ENCODE results near the gene TFEB.

Gene TFEB

GRCh38 chr6:41704656-41705310 is 30.6 kb downstream of the TFEB start:
- no peak for DNase-seq

DNA sequence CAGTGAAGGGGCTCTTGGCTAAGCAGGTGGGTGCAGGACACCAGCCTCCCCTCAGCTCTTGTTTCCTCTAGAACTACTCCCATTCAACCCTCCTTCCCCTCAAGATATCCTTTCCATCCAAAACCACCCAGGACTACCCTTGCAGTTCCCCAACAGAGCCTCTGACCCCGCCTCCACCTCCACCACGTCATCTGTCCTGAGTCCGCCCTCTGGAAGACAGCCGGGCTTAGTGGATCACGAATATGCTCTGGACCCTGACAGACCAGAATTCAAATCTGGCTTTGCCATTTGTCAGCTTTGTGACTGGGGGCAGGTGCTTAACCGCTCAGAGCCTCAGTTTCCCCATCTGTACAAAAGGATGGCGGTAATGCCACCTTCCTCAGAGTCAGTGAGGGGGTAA is 31.4 kb downstream of the TFEB start:
- no peak for DNase-seq

GRCh38 chr6:41702771-41703494 is 32.5 kb downstream of the TFEB start:
- DNase-seq = no peak

GRCh38 chr6:41702089-41702745 is 33.2 kb downstream of the TFEB start:
- DNase-seq = no peak

- DNase-seq = no peak
Observed at GRCh38 chr6:41700463-41701347, 34.7 kb downstream of the TFEB start.

GRCh38 chr6:41699063-41699462 is 36.3 kb downstream of the TFEB start:
- no peak for DNase-seq

GRCh38 chr6:41697861-41698781 is 37.3 kb downstream of the TFEB start:
- DNase-seq = no peak

DNA sequence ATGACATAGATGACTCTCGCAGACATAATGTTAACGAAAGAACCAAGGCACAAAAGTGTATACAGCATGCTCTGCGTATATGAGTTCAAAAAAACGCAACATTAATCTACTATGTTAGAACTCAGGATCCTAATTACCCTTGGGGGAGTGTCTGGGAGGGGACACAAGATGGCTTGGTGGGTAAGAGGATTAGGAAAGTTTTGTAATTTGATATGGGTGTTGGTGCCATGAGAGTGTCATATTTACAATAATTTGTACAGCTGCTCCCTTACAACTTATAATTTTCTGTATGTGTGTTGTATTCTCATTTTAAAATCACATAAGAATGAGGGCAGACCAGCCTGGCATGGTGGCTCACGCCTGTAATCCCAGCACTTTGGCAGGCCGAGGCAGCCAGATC is 38.6 kb downstream of the TFEB start:
- no peak for DNase-seq

GRCh38 chr6:41695825-41696224 is 39.6 kb downstream of the TFEB start:
- no peak for DNase-seq

GRCh38 chr6:41694815-41695526 is 40.4 kb downstream of the TFEB start:
- no peak for DNase-seq

DNA sequence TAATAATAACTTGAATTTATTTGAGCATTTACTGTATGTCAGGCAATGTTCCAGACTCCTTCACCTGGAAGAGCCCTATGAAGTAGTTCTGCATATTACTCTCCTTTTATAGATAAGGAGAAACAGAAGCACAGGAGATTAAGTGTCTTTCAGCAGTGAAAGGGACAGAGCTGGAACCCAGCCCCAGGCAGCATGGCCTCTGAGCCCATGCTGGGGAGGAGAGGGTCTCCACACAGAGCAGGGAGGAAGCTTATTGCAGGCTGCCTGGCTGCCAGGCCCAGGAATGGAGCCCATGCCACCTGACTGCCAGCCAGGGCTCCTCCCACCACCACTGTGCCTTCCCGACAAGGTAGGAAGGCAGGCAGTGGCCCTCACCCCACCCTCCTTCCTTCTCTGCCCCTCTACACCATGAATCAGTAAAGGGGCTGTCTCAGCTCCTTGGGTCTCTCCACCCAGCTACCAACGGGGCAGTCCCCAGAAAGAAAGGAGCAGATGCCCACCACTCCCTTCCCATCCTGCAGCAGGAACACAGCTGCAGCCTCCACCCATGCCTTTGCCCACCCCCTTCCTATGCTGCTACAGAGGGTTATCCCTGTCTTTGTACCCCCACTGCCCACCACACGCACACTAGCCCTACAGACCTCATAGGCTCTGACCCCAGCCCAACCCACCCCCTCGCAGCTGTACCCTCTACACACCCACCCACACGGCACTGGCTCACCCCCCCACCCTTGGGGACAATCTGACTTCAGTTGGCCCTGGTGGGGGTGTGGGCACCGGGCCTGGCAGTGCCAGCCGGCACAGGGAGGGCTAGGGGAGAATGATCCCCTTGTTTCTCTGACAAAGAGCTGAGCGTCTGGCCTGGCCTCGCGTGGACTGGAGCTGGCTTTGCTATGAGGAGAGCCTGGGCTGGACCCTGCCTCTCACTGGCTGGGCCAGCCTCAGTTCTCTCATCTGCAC is 41.8 kb downstream of the TFEB start:
- no peak for DNase-seq

- DNase-seq = no peak
Observed at GRCh38 chr6:41692730-41693129, 42.7 kb downstream of the TFEB start.

DNA sequence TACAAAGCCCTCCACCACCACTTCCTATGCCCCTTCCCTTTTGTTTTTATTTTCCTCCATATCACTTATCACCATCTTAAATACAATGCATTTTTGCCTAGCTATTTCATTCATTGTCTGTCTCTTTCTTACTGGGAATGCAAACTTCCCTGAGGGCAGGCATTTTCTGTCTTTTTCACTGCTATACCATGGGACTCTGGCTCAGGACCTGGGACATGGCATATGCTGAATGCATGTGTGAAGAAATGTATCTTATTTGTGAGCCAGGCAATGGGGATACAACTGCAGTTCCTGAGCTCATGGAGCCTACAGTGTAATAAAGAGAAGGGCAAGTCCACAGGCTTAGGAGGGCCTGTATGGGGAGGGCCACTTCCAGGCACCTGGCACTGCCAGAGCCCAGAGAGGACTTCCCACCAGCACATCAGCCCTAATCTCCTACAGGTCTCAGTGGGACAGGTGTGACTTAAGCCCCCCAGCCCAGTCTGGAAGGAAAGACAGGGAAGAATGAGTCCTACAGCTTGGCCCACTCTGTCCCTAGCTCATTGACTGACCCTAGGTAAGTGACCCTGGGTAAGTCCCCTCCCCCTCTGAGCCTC is 43.2 kb downstream of the TFEB start:
- no peak for DNase-seq

DNA sequence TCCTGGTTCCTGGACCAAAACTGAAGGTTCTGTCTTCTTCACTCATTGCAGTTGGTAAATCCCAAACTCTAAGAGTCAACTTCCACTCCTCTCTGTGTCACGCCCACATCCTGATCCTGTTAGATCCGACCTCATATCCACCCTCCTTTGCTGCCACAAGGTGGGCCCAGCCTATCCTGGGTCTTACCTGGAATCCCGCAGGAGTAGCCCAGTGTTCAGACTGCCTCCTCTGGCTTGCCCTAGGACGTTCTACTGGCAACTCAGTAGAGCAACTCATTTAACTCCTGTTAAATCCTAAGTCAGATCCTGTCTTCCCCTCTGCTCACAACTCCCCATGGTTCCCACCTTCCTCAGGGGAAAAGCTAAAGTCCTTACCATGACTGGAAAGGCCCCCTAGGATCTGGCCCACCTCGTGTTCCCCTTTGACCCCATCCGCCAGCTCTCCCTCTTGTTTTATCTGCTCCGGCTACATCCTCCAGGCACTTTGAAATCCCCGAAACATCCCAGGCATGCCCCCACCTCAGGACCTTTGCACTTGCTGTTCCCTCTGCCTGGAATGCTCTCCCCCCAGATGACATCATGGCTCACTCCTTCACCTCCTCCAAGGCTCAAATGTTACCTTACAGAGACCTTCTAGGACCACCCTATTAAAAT is 43.9 kb downstream of the TFEB start:
- no peak for DNase-seq

DNA sequence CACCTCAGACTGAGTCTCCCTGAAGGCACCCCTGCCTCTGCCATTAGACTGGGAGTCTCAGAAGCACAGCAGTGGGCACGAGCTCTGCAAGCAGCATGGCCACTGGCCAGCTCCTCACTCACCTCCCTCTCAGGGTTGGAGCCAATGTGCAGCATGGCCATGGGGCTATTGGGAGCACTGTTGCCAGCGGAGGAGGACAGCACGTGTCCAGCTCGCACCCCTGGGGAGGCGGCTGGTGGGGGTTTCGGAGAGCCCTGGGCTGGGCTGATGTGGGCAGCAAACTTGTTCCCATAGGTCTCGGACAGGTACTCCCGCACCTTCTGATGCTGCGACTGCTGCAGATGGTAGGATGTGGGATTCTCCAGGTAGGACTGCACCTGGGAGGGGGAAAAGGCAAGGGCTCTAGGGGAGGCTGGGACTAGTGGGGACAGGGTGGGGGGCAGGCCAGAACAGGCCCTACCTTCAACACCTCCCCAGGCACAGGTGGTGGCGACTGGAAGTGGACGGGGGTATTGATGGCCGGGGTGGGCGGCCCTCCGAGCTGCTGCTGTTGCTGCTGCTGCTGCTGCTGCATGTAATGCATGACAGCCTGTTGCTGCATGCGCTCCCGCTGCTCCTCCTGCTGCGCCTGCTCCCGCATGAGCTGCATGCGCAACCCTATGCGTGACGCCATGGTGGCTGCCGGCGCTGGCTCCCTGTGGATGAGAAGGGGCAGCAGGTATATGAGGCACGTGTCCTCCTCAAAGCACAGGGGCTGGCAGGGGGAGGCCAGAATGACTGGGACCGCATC is 44.7 kb downstream of the TFEB start:
- no peak for DNase-seq

- no peak for DNase-seq
Observed at GRCh38 chr6:41689171-41690008, 46.0 kb downstream of the TFEB start.

GRCh38 chr6:41688256-41688965 is 47.0 kb downstream of the TFEB start:
- no peak for DNase-seq
